Right lobe of liver (tissue), 6 donors: ENCODE data around the gene CSK. TPM values are rescaled to one million over a fixed set of nuclear protein-coding genes. Genes with fewer than 3 reads are reported as not detected.

Experiments used
- ATAC-seq, 4 donors: fragments of 200-7000 bp; cut with Tn5 transposase; one replicate each; pipeline ENCODE4 v1.9.1; 2020; ENCODE audit warnings: mild to moderate bottlenecking in 4 of 4, moderate library complexity in 4 of 4
- DNase-seq, 3 donors: peaks; one replicate each; pipeline ENCODE4 v3.0.0-alpha.2; 2020
- H3K27ac ChIP-seq, 3 donors: fragments of 200-600 bp; one replicate each; pipeline ENCODE4 v1.8.0; 2022
- H3K27me3 ChIP-seq, 2 donors: fragments of 200-600 bp; one replicate each; pipeline ENCODE4 v1.8.0; 2022
- H3K36me3 ChIP-seq, 4 donors: fragments of 200-600 bp; sonication (generic) in 1 of 4; one replicate each; pipeline versions ENCODE4 v1.5.1 to v1.8.0; 2017 to 2022; ENCODE audit warnings: control low read depth in 1 of 4
- H3K4me1 ChIP-seq, 4 donors: fragments of 200-600 bp; sonication (generic) in 1 of 4; one replicate each; pipeline versions ENCODE4 v1.5.1 to v1.8.0; 2017 to 2022; ENCODE audit warnings: control low read depth in 1 of 4
- H3K4me3 ChIP-seq, 3 donors: fragments of 200-600 bp; one replicate each; pipeline ENCODE4 v1.8.0; 2022
- H3K9me3 ChIP-seq, 4 donors: fragments of 200-600 bp; sonication (generic) in 1 of 4; one replicate each; pipeline versions ENCODE4 v1.5.1 to v1.8.0; 2017 to 2022; ENCODE audit warnings: control low read depth in 1 of 4
- POLR2A ChIP-seq: fragments of 450-650 bp; IDR thresholded peaks from one replicate; pipeline ENCODE4 v1.6.1; 2017; ENCODE audit warnings: antibody characterized with exemption, mild to moderate bottlenecking
- WGBS: methylation state at CpG from one replicate; pipeline ENCODE4 v1.1.6; 2018; ENCODE audit warnings: low coverage, low lambda C conversion rate; ENCODE audit not compliant: insufficient coverage; ENCODE audit errors: missing lambda C conversion rate; 5-methylcytosine and 5-hydroxymethylcytosine counted together
- intact Hi-C, 2 donors: fragments of 100-400 bp; cut with DNase I; formaldehyde crosslinking; loops; one replicate each; pipeline versions ENCODE4 v1.11.2 to v1.14.1; 2022
- total RNA-seq, 6 experiments: library from RNA; depleted of rRNA in 2 of 6; stranded (reverse); fragments of >200 nt in 2 of 6; fragmentation: NEBNext Ultra II Directional in 3 of 6; extraction: Animal tissue kit (Norgen Biotek cat#: 25700) in 3 of 6; gene quantifications; one replicate each; pipeline versions ENCODE4 v1.1.0 to v1.2.4, GENCODE V29; 2016 to 2023
- TF ChIP-seq, protein P1 (sequence below), 4 donors: fragments of 200-600 bp in 3 of 4; fragments of 450-650 bp in 1 of 4; IDR thresholded peaks; one replicate each; pipeline versions ENCODE4 v1.5.1 to v1.8.0; 2016 to 2022; ENCODE audit warnings: antibody characterized with exemption in 4 of 4, mild to moderate bottlenecking in 2 of 4
- donor health status: DM: no; HTN: yes; CAD: no.
- donor health status: DM: no; HTN: no; CAD: no.
- donor health status: DM: no; HTN: no; CAD: no.
- donor health status: DM: no; HTN: yes; CAD: no.
- donor health status: DM: no; HTN: yes; CAD: no.

Gene CSK
- total RNA-seq, 6 experiments from 2014 or later, result 22.2 to 50.9 (median 32.7) TPM

DNA sequence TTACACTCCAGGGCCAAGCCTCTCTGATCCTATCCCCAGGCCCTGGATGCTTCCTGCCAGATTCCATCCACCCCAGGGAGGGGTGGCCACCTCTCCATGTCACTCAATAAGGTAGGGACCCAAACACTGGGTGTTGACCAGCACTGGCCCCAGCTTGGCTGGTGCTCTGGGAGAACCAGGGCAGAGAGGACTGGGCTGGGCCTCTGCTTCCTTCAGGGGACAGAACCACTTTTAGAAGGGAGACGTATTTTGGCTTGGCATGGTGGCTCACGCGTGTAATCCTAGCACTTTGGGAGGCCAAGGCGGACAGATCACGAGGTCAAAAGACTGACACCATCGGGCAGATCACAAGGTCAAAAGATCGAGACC, 39.9 kb downstream of the CSK start:
- intact Hi-C loops, result no loop called here
- TF ChIP-seq, protein P1, sequence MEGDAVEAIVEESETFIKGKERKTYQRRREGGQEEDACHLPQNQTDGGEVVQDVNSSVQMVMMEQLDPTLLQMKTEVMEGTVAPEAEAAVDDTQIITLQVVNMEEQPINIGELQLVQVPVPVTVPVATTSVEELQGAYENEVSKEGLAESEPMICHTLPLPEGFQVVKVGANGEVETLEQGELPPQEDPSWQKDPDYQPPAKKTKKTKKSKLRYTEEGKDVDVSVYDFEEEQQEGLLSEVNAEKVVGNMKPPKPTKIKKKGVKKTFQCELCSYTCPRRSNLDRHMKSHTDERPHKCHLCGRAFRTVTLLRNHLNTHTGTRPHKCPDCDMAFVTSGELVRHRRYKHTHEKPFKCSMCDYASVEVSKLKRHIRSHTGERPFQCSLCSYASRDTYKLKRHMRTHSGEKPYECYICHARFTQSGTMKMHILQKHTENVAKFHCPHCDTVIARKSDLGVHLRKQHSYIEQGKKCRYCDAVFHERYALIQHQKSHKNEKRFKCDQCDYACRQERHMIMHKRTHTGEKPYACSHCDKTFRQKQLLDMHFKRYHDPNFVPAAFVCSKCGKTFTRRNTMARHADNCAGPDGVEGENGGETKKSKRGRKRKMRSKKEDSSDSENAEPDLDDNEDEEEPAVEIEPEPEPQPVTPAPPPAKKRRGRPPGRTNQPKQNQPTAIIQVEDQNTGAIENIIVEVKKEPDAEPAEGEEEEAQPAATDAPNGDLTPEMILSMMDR (IDR thresholded peaks at IDR 0.05), result no peak
- no peak for TF ChIP-seq POLR2A
- H3K27ac ChIP-seq, result no peak overlapping the region
- no peaks in the 10 kb centered on the region for H3K9me3 ChIP-seq
- H3K27me3 ChIP-seq, result peaks cover 0 to 3% of the 10 kb centered on the region in 2 donors
- no peak for ATAC-seq
- H3K4me3 ChIP-seq, result no peak overlapping the region
- WGBS, result 73% methylated on average over 7 of the region's 7 CpGs
- no peak for DNase-seq
- H3K36me3 ChIP-seq, result no peaks in the 10 kb centered on the region
- H3K4me1 ChIP-seq, result no peaks in the 10 kb centered on the region

DNA sequence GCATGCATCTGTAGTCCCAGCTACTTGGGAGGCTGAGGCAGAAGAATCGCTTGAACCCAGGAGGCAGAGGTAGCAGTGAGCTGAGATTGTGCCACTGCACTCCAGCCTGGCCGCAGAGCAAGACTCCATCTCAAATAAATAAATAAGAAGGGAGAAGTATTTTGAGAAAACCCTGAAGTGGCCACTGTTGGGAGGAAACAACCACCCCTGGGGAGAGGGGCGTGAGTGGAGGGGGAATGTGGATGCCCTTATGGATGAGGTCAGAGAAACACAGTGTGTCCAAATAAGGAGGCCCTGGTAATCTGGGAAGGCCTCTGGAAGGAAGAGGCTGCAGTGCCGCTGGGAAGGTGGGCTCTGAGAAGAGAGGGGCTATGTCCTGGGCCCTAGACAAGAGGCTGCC, 40.4 kb downstream of the CSK start:
- DNase-seq, result no peak
- intact Hi-C loops, result no loop called here
- Histone ChIP-seq H3K9me3 (no peaks in the 10 kb centered on the region), H3K4me1 (no peaks in the 10 kb centered on the region), H3K27ac (no peak overlapping the region), H3K36me3 (no peaks in the 10 kb centered on the region), H3K4me3 (no peak overlapping the region), H3K27me3 (peaks cover 0 to 7% of the 10 kb centered on the region in 2 donors)
- TF ChIP-seq, protein P1 (IDR thresholded peaks at IDR 0.05), result no peak
- TF ChIP-seq POLR2A, result no peak
- 82% methylated on average over 4 of the region's 4 CpGs for WGBS
- no peak for ATAC-seq

DNA sequence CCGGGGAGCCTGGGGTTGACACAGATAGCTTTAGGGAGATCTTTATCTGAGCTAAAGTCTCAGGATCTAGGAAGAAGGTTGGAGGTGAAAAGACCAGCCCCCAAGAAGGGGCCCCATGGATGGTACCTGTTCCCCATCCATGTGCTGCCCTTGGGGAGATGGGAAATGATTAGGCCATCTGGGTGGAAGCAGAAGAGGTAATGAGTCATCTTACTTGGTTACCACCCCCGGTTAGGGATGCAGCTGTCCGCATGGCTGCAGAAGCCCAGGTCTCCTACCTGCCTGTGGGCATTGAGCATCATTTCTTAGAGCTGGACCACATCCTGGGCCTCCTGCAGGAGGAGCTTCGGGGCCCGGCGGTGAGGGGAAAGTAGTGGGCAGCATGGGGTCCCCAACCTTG, 41.4 kb downstream of the CSK start:
- no peak for DNase-seq
- H3K36me3 ChIP-seq, result no peaks in the 10 kb centered on the region
- no peaks in the 10 kb centered on the region for H3K9me3 ChIP-seq
- intact Hi-C loops, result no loop called here
- 25% methylated on average over 1 of the region's 6 CpGs for WGBS
- H3K27me3 ChIP-seq, result peaks cover 0 to 7% of the 10 kb centered on the region in 2 donors
- no peak overlapping the region for H3K4me3 ChIP-seq
- no peak overlapping the region for H3K27ac ChIP-seq
- TF ChIP-seq, protein P1 (IDR thresholded peaks at IDR 0.05), result no peak
- no peak for TF ChIP-seq POLR2A
- ATAC-seq, result no peak
- H3K4me1 ChIP-seq, result no peaks in the 10 kb centered on the region

DNA sequence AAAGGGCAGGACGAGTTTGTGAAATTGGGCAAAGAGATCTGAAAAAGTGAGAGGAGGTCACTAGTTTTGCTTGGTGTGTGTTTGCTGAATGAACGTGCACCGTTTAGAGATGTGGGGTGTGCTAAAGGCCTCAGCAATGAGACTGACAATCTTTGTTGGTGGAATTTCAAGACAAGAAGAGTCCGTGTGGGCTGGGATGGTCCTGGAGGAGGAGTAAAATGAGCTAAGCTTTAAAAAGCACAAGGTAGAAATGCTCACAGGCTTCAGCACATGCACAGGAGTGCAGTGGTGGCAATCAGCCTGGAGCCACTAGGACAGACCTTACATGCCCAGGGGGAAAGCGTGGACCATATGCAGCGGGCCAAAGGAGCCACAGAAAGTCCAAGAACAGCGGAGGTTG, 43.1 kb downstream of the CSK start:
- DNase-seq, result no peak
- no peaks in the 10 kb centered on the region for H3K36me3 ChIP-seq
- intact Hi-C loops, result no loop called here
- H3K9me3 ChIP-seq, result no peaks in the 10 kb centered on the region
- H3K27ac ChIP-seq, result no peak overlapping the region
- peaks cover 0 to 7% of the 10 kb centered on the region in 2 donors for H3K27me3 ChIP-seq
- TF ChIP-seq POLR2A, result no peak
- TF ChIP-seq, protein P1 (IDR thresholded peaks at IDR 0.05), result no peak
- no peak overlapping the region for H3K4me3 ChIP-seq
- 61% methylated on average over 6 of the region's 7 CpGs for WGBS
- no peaks in the 10 kb centered on the region for H3K4me1 ChIP-seq
- ATAC-seq, result no peak

DNA sequence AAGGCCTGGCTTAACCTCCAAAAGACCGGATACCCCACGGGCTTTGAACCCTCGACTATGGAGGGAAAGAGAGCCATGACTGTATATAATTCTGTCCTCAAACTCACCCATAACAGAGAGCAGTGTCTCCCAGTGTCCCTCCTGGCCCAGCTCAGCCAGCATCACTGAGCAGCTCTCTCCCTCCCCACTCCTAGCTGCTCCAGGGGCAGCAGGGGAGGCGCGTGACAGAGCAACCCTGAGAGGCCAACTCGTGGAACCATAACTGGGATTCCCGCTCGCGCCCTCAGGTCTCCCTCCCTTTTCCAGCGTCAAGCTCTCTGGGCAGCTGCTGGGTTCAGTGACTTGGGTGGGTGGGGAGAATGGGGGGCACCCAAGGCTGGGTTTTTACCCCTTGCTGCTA, 44.0 kb downstream of the CSK start:
- Histone ChIP-seq H3K4me1 (no peaks in the 10 kb centered on the region), H3K27ac (no peak overlapping the region), H3K27me3 (peaks cover 0 to 7% of the 10 kb centered on the region in 2 donors), H3K4me3 (no peak overlapping the region), H3K36me3 (no peaks in the 10 kb centered on the region), H3K9me3 (no peaks in the 10 kb centered on the region)
- TF ChIP-seq, protein P1 (IDR thresholded peaks at IDR 0.05), result no peak
- TF ChIP-seq POLR2A, result no peak
- WGBS, result 40% methylated on average over 1 of the region's 10 CpGs
- intact Hi-C loops, result no loop called here
- ATAC-seq (no peak), DNase-seq (no peak)
